Hematopoietic multipotent progenitor cell treated with erythropoietin and hydrocortisone succinate and interleukin-3 and kit ligand, for 4 days (in vitro differentiated cells): ENCODE data around the gene RHBDF2.
A peak's percentile ranks its signal among the peaks of the same experiment; 100 is the strongest.

Source experiments
- DNase-seq: peaks from one replicate; pipeline ENCODE4 v3.0.0-alpha.2; 2015

RHBDF2 gene

GRCh38 chr17:76452660-76453430 lies 48.4 kb downstream of the RHBDF2 start, which contains the start of gene UBE2O:
Gene UBE2O, minus strand, starts transcription at chr17:76453152. Its CDS starts 11 bp downstream, at chr17:76453141.
- DNase-seq = peak; percentile 96

- no peak for DNase-seq
Measured at GRCh38 chr17:76452127-76452659, 49.0 kb downstream of the RHBDF2 start.

- DNase-seq = peak; percentile 33
Measured at GRCh38 chr17:76451506-76451905, 49.7 kb downstream of the RHBDF2 start.

- DNase-seq = no peak
Measured at GRCh38 chr17:76449126-76449525, 52.1 kb downstream of the RHBDF2 start.

- no peak for DNase-seq
Measured at GRCh38 chr17:76447931-76448652, 53.1 kb downstream of the RHBDF2 start.

- DNase-seq = no peak
Measured at GRCh38 chr17:76446449-76447231, 54.6 kb downstream of the RHBDF2 start.

- no peak for DNase-seq
Measured at GRCh38 chr17:76445697-76446448, 55.4 kb downstream of the RHBDF2 start.

GRCh38 chr17:76444518-76445311 lies 56.5 kb downstream of the RHBDF2 start:
- DNase-seq = peak; percentile 22

- peak; percentile 72 for DNase-seq
Measured at GRCh38 chr17:76442341-76443338, 58.6 kb downstream of the RHBDF2 start.

GRCh38 chr17:76441686-76442340 lies 59.4 kb downstream of the RHBDF2 start:
- peak; percentile 42 for DNase-seq

- peak; percentile 68 for DNase-seq
Measured at GRCh38 chr17:76440751-76441362, 60.4 kb downstream of the RHBDF2 start.

GRCh38 chr17:76439314-76439928 lies 61.8 kb downstream of the RHBDF2 start:
- DNase-seq = no peak

GRCh38 chr17:76438906-76439305 lies 62.3 kb downstream of the RHBDF2 start:
- no peak for DNase-seq

GRCh38 chr17:76437467-76438402 lies 63.5 kb downstream of the RHBDF2 start:
- no peak for DNase-seq

GRCh38 chr17:76435751-76436150 lies 65.5 kb downstream of the RHBDF2 start:
- no peak for DNase-seq

- no peak for DNase-seq
Measured at GRCh38 chr17:76434870-76435269, 66.4 kb downstream of the RHBDF2 start.

- no peak for DNase-seq
Measured at GRCh38 chr17:76433693-76434092, 67.5 kb downstream of the RHBDF2 start.
